ENCODE measurements around the gene TMEM209.
A peak's percentile ranks its signal among the peaks of the same experiment; 100 is the strongest.

TMEM209 gene

DNA sequence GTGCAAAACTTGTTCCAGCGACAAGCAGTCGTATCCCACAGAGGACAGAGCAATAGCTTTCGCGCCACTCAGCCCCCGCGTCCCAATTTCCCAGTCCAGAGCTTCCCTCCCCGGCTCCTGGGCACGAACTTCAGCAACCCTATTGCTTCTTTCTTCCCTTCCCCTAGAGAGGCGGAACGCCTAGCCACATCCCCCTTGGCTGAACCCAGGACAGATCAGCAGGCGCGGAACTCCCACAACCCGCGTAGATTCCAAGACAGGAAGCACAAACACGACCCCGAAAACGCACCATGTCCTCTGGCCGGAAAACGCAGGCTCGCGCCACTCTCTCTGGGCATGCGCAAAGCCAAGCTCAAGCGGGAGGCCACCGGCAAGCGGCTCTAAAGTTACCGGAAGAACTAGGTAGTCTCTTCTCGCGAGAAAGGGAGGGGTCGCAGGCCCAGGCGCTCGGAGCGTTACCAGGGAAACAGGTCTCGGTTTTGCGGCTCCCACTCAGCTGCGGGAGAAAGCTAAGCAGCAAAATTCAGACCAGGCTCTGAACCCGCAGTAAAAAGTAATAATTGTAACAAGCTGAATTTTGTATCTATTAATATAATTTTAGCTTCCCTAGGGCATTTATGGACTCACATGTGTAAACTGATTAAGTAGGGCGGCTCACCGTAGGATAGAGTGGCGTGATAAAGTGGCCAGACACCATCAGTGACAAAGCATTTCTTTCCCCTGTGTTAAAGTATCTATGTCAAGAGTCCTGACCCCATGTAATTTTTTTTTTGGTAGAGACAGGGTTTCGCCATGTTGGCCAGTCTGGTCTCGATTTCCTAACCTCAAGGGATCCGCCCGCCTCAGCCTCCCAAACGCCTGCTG, at the start of gene TMEM209:
TMEM209 (minus strand) TSS at position 323 of the 864 bp plus-strand sequence; CDS start at position 292, 31 bp downstream.
- CTCF ChIA-PET: interaction anchor here (0.7 to 1.2 kb wide), 5 partner anchors 11 to 135 kb away, joined by 3 to 6 read pairs (median 3); partner anchors contain the start of gene KLHDC10
- Histone ChIP-seq H3K36me3 (ENCODE audit: control insufficient read depth in 2 of 2, insufficient read depth in 1 of 2, low read length in 2 of 2) (peaks cover 16 to 28% of the 10 kb centered on the region in 2 experiments), H3K27ac (ENCODE audit: extremely low read depth, low read depth, low read length) (peak within 1 kb of the TSS; percentile 92), H3K4me1 (ENCODE audit: control insufficient read depth, insufficient read depth, low read length) (no peaks in the 10 kb centered on the region), H3K9me3 (ENCODE audit: control insufficient read depth, insufficient read depth, low read depth, low read length) (no peaks in the 10 kb centered on the region), H3K4me3 (ENCODE audit: low read depth, low read length) (peak within 1 kb of the TSS; percentile 99)
- POLR2A ChIA-PET: interaction anchor here (0.6 to 2.0 kb wide), 21 partner anchors 10 to 553 kb away, joined by 3 to 14 read pairs (median 4); partner anchors contain the start of genes CEP41 and KLHDC10
- no peak for TF ChIP-seq ZNF266 (tag by site-specific recombination; IDR thresholded peaks at IDR 0.05; ENCODE audit: low read depth)
- peak; percentile 89 for TF ChIP-seq ZNF501 (tag by site-specific recombination; IDR thresholded peaks at IDR 0.05)
- 0 out of 2 replicates have a peak, but pooled peaks have one; percentile 26 for TF ChIP-seq ZNF391 (tag by site-specific recombination; IDR thresholded peaks at IDR 0.05; ENCODE audit: borderline replicate concordance, low read depth)
- no peak for TF ChIP-seq GLI2 (tag by site-specific recombination; IDR thresholded peaks at IDR 0.05; ENCODE audit: borderline replicate concordance, low read depth)
- TF ChIP-seq, protein P1, sequence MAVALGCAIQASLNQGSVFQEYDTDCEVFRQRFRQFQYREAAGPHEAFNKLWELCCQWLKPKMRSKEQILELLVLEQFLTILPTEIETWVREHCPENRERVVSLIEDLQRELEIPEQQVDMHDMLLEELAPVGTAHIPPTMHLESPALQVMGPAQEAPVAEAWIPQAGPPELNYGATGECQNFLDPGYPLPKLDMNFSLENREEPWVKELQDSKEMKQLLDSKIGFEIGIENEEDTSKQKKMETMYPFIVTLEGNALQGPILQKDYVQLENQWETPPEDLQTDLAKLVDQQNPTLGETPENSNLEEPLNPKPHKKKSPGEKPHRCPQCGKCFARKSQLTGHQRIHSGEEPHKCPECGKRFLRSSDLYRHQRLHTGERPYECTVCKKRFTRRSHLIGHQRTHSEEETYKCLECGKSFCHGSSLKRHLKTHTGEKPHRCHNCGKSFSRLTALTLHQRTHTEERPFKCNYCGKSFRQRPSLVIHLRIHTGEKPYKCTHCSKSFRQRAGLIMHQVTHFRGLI (tag by site-specific recombination; IDR thresholded peaks at IDR 0.05): 0 out of 2 replicates have a peak, but pooled peaks have one; percentile 31
- no peak for TF ChIP-seq ZNF23 (tag by site-specific recombination; IDR thresholded peaks at IDR 0.05; ENCODE audit: borderline replicate concordance)
- TF ChIP-seq, protein P2, sequence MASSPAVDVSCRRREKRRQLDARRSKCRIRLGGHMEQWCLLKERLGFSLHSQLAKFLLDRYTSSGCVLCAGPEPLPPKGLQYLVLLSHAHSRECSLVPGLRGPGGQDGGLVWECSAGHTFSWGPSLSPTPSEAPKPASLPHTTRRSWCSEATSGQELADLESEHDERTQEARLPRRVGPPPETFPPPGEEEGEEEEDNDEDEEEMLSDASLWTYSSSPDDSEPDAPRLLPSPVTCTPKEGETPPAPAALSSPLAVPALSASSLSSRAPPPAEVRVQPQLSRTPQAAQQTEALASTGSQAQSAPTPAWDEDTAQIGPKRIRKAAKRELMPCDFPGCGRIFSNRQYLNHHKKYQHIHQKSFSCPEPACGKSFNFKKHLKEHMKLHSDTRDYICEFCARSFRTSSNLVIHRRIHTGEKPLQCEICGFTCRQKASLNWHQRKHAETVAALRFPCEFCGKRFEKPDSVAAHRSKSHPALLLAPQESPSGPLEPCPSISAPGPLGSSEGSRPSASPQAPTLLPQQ (tag by site-specific recombination; IDR thresholded peaks at IDR 0.05): peak; percentile 38; the same call in 1 of the 2 replicates
- TF ChIP-seq ZBTB8A (tag by site-specific recombination; IDR thresholded peaks at IDR 0.05): peak; percentile 83; the same call in 1 of the 2 replicates
- no peak for TF ChIP-seq ZNF280D (tag by site-specific recombination; IDR thresholded peaks at IDR 0.05)
- peak; percentile 64; the same call in 1 of the 2 replicates for TF ChIP-seq ZNF2 (tag by site-specific recombination; IDR thresholded peaks at IDR 0.05)
- no peak for TF ChIP-seq ZNF146 (tag by site-specific recombination; IDR thresholded peaks at IDR 0.05)
- TF ChIP-seq, protein P3, sequence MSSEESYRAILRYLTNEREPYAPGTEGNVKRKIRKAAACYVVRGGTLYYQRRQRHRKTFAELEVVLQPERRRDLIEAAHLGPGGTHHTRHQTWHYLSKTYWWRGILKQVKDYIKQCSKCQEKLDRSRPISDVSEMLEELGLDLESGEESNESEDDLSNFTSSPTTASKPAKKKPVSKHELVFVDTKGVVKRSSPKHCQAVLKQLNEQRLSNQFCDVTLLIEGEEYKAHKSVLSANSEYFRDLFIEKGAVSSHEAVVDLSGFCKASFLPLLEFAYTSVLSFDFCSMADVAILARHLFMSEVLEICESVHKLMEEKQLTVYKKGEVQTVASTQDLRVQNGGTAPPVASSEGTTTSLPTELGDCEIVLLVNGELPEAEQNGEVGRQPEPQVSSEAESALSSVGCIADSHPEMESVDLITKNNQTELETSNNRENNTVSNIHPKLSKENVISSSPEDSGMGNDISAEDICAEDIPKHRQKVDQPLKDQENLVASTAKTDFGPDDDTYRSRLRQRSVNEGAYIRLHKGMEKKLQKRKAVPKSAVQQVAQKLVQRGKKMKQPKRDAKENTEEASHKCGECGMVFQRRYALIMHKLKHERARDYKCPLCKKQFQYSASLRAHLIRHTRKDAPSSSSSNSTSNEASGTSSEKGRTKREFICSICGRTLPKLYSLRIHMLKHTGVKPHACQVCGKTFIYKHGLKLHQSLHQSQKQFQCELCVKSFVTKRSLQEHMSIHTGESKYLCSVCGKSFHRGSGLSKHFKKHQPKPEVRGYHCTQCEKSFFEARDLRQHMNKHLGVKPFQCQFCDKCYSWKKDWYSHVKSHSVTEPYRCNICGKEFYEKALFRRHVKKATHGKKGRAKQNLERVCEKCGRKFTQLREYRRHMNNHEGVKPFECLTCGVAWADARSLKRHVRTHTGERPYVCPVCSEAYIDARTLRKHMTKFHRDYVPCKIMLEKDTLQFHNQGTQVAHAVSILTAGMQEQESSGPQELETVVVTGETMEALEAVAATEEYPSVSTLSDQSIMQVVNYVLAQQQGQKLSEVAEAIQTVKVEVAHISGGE (tag by site-specific recombination; conservative IDR thresholded peaks at IDR 0.05; ENCODE audit: low read depth): peak; percentile 91
- TF ChIP-seq, protein P4, sequence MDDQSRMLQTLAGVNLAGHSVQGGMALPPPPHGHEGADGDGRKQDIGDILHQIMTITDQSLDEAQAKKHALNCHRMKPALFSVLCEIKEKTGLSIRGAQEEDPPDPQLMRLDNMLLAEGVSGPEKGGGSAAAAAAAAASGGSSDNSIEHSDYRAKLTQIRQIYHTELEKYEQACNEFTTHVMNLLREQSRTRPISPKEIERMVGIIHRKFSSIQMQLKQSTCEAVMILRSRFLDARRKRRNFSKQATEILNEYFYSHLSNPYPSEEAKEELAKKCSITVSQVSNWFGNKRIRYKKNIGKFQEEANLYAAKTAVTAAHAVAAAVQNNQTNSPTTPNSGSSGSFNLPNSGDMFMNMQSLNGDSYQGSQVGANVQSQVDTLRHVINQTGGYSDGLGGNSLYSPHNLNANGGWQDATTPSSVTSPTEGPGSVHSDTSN (CRISPR knock-in tag; IDR thresholded peaks at IDR 0.05): peak; percentile 75; the same call in 1 of the 2 replicates
- TF ChIP-seq ZNF354C (tag by site-specific recombination; IDR thresholded peaks at IDR 0.05; ENCODE audit: borderline replicate concordance, low read depth): no peak
- TF ChIP-seq, protein P5, sequence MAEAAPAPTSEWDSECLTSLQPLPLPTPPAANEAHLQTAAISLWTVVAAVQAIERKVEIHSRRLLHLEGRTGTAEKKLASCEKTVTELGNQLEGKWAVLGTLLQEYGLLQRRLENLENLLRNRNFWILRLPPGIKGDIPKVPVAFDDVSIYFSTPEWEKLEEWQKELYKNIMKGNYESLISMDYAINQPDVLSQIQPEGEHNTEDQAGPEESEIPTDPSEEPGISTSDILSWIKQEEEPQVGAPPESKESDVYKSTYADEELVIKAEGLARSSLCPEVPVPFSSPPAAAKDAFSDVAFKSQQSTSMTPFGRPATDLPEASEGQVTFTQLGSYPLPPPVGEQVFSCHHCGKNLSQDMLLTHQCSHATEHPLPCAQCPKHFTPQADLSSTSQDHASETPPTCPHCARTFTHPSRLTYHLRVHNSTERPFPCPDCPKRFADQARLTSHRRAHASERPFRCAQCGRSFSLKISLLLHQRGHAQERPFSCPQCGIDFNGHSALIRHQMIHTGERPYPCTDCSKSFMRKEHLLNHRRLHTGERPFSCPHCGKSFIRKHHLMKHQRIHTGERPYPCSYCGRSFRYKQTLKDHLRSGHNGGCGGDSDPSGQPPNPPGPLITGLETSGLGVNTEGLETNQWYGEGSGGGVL (tag by site-specific recombination; IDR thresholded peaks at IDR 0.05): no peak
- TF ChIP-seq SP7 (tag by site-specific recombination; IDR thresholded peaks at IDR 0.05): peak; percentile 50
- peak; percentile 53 for TF ChIP-seq MZF1 (tag by site-specific recombination; IDR thresholded peaks at IDR 0.05; ENCODE audit: borderline replicate concordance)
- no peak for TF ChIP-seq ZNF529 (tag by site-specific recombination; IDR thresholded peaks at IDR 0.05; ENCODE audit: insufficient replicate concordance)
